ENCODE measurements around the gene ZNF839. TPM values are rescaled to one million over a fixed set of nuclear protein-coding genes. Genes with fewer than 3 reads are reported as not detected.
A peak's percentile ranks its signal among the peaks of the same experiment; 100 is the strongest.

ZNF839 gene
- total and polyA plus RNA-seq, 2 of the 4 experiments (the other 2 are of a cell fraction), result 5.7 to 10.7 TPM

DNA sequence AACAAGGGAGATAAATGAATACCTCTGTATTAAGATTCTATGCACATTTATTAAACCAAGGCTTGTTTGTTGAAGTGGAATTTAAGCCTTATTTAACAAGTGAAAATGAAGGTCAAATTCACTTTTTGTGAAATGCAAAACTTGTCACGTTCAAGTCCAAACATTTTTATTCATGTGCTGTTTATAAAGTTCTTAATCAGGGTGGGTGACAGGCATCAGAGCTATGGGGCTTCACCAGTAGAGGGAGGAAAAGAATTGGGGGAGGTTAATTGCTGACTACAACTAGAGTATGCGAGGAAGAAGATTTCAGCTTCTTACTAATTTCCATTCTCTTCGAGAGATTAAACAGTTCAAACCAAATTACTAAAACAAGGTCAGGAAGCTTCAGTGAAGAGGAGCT, 24.3 kb upstream of the ZNF839 start:
- H3K36me3 ChIP-seq (ENCODE audit: control insufficient read depth, insufficient read depth, low read length), result no peaks in the 10 kb centered on the region
- H3K79me1 ChIP-seq (ENCODE audit: low read depth in 1 of 2, low read length in 2 of 2), result peaks cover 0 to 4% of the 10 kb centered on the region in 2 experiments; a peak in 2 of 4 replicates
- no peak overlapping the region for H3K4me3 ChIP-seq (ENCODE audit: insufficient read depth, low read depth, low read length)
- no peaks in the 10 kb centered on the region for H3K9me3 ChIP-seq (ENCODE audit: control insufficient read depth, insufficient read depth, low read length)
- H3K9ac ChIP-seq (ENCODE audit: low read depth, low read length), result no peak overlapping the region
- dilution Hi-C loops (cut with HindIII; ENCODE audit: low sequenced_read_pairs, unreplicated experiment) (no loop called here), in situ Hi-C loops (cut with MboI; ENCODE audit: low sequenced_read_pairs) (no loop called here), intact Hi-C loops (cut with micrococcal nuclease) (no loop called here)
- no peak overlapping the region for H3K4ac ChIP-seq (ENCODE audit: low read depth, low read length)
- no peak for ATAC-seq (ENCODE audit: low read depth)
- H3K4me1 ChIP-seq (ENCODE audit: control insufficient read depth, insufficient read depth, low read length), result peaks cover 7% of the 10 kb centered on the region; the same call in 1 of the 2 replicates
- H2BK20ac ChIP-seq (ENCODE audit: low read depth, low read length), result no peak overlapping the region
- H2BK5ac ChIP-seq (ENCODE audit: low read depth, low read length, poor library complexity, severe bottlenecking), result peak overlapping the region; percentile 72
- H4K20me1 ChIP-seq (ENCODE audit: insufficient read depth, low read length), result no peaks in the 10 kb centered on the region
- no peak overlapping the region for H3K14ac ChIP-seq (replicated peaks; ENCODE audit: low read depth, low read length)
- no peak overlapping the region for H2BK120ac ChIP-seq (ENCODE audit: low read depth, low read length)
- peak overlapping the region; percentile 74; the same call in 1 of the 2 replicates for H3K4me2 ChIP-seq (ENCODE audit: low read depth, low read length)
- no CpG with 5 or more reads among the region's 3 CpGs for WGBS, 2 experiments (ENCODE audit: extremely low coverage in 2 of 2, insufficient read length in 1 of 2)
- H2AK5ac ChIP-seq (ENCODE audit: low read depth, low read length), result no peak overlapping the region
- peak overlapping the region; percentile 68; the same call in 1 of the 2 replicates for H4K5ac ChIP-seq (ENCODE audit: low read depth, low read length)
- DNase-seq, result peak; percentile 41
- no peak overlapping the region for H3K23ac ChIP-seq (ENCODE audit: low read depth, low read length)
- H3K27me3 ChIP-seq (ENCODE audit: control insufficient read depth, insufficient read depth, low read length), result no peaks in the 10 kb centered on the region
- ChIA-PET CTCF (interaction anchor here (0.9 to 1.3 kb wide), 2 partner anchors 14 to 19 kb away, joined by 3 to 5 read pairs; no protein-coding TSS in a partner anchor), POLR2A (ENCODE audit: unreplicated experiment) (no interaction called here)
- H4K8ac ChIP-seq (ENCODE audit: low read depth in 2 of 2, low read length in 2 of 2), result peak overlapping the region in 1 of 2 experiments; percentile 59; a peak in 1 of 4 replicates
- H2BK15ac ChIP-seq (ENCODE audit: low read depth, low read length), result no peak overlapping the region
- H2AK9ac ChIP-seq (replicated peaks; ENCODE audit: low read depth, low read length, poor library complexity), result no peak overlapping the region
- H3K27ac ChIP-seq (ENCODE audit: insufficient read depth, low read length), result no peak overlapping the region
- TF ChIP-seq, protein P1, sequence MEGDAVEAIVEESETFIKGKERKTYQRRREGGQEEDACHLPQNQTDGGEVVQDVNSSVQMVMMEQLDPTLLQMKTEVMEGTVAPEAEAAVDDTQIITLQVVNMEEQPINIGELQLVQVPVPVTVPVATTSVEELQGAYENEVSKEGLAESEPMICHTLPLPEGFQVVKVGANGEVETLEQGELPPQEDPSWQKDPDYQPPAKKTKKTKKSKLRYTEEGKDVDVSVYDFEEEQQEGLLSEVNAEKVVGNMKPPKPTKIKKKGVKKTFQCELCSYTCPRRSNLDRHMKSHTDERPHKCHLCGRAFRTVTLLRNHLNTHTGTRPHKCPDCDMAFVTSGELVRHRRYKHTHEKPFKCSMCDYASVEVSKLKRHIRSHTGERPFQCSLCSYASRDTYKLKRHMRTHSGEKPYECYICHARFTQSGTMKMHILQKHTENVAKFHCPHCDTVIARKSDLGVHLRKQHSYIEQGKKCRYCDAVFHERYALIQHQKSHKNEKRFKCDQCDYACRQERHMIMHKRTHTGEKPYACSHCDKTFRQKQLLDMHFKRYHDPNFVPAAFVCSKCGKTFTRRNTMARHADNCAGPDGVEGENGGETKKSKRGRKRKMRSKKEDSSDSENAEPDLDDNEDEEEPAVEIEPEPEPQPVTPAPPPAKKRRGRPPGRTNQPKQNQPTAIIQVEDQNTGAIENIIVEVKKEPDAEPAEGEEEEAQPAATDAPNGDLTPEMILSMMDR (conservative IDR thresholded peaks at IDR 0.05; ENCODE audit: low read depth, low read length), result peak; percentile 38
- TF ChIP-seq NFE2L2 (IDR thresholded peaks at IDR 0.05; ENCODE audit: low read depth, low read length), result no peak
- no peak for TF ChIP-seq RAD21 (IDR thresholded peaks at IDR 0.05; ENCODE audit: low read length)
- 0 out of 2 replicates have a peak, but pooled peaks have one; percentile 5 for TF ChIP-seq MAFK (IDR thresholded peaks at IDR 0.05; ENCODE audit: low read depth, low read length)
- TF ChIP-seq, protein P2, sequence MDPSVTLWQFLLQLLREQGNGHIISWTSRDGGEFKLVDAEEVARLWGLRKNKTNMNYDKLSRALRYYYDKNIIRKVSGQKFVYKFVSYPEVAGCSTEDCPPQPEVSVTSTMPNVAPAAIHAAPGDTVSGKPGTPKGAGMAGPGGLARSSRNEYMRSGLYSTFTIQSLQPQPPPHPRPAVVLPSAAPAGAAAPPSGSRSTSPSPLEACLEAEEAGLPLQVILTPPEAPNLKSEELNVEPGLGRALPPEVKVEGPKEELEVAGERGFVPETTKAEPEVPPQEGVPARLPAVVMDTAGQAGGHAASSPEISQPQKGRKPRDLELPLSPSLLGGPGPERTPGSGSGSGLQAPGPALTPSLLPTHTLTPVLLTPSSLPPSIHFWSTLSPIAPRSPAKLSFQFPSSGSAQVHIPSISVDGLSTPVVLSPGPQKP (IDR thresholded peaks at IDR 0.05; ENCODE audit: borderline replicate concordance, low read depth, low read length), result no peak
- no peak for TF ChIP-seq RCOR1 (IDR thresholded peaks at IDR 0.05; ENCODE audit: insufficient replicate concordance, low read length)
- no peak for TF ChIP-seq POLR2A (IDR thresholded peaks at IDR 0.05; ENCODE audit: low read depth, low read length)
- TF ChIP-seq SMC3 (IDR thresholded peaks at IDR 0.05; ENCODE audit: low read depth, low read length), result peak; percentile 32; the same call in 1 of the 2 replicates
- H2AFZ ChIP-seq (replicated peaks; ENCODE audit: low read length, poor library complexity), result no peak overlapping the region
- no TSS peak for BruUV-seq (replicated peaks)
- no peak overlapping the region for H4K91ac ChIP-seq (ENCODE audit: insufficient read depth, low read depth, low read length)
- peak overlapping the region; percentile 23; the same call in 1 of the 2 replicates for H3K18ac ChIP-seq (ENCODE audit: low read depth, low read length)
- H3K56ac ChIP-seq (ENCODE audit: extremely low read depth, insufficient read depth, low read length), result no peak overlapping the region
- H3K9me1 ChIP-seq (ENCODE audit: insufficient read depth, low read length), result no peaks in the 10 kb centered on the region

Data from IMR-90 (cell line).